B cell (primary cell): ENCODE measurements around the gene RBM4B.

ENCODE experiments used
- CTCF ChIP-seq: fragments of 200-600 bp; IDR thresholded peaks from one replicate; pipeline ENCODE4 v1.8.0; 2022; ENCODE audit warnings: antibody characterized with exemption, mild to moderate bottlenecking
- EZH2 ChIP-seq: IDR thresholded peaks from 2 replicates; pipeline ENCODE4 v1.6.1; 2012; ENCODE audit warnings: borderline replicate concordance, low read depth, mild to moderate bottlenecking, moderate library complexity, low read length; ENCODE audit not compliant: insufficient read depth, poor library complexity, severe bottlenecking

- TF ChIP-seq CTCF (no peak), EZH2 (no peak)
Measured at GRCh38 chr11:66708701-66709100, 31.0 kb upstream of the RBM4B start.
